ENCODE data around the gene ALDH1B1. TPM values are rescaled to one million over a fixed set of nuclear protein-coding genes. Genes with fewer than 3 reads are reported as not detected.

Gene ALDH1B1
- polyA plus RNA-seq, 1 experiment = 47.0 TPM

DNA sequence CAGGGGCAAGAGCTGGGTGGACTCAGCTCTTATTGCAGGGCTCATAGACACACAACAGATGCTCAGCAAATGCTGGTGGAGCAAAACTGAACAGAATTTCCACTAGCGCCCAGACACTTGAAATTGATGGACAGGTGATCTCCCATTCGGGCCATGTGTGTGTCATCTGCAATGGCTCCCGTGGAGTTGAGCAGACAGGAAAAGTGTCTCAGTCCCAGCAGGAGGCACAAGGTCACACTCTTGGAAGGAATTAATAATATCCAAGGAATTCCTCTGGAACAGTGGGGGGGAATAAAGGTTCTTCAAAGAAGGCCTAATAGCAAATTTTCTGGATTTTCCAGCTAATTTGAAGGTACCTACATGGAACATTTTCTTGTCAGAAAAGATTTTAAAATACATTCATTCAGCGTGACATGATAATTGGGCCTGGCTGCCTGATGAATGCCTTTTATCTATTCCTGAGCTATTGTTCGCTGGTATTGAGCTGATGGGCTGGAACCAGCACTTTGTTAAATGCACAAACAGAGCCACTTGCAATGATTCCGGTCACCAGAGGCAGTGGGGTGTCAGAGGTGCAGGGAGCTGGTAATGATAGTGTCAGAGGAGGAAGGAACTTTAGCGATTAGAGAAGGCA lies 31.5 kb upstream of the ALDH1B1 start:
- H3K27me3 ChIP-seq (ENCODE audit: control insufficient read depth, insufficient read depth, low read length) = peaks cover 3% of the 10 kb centered on the region
- H3K27ac ChIP-seq (ENCODE audit: low read depth, low read length) = no peak overlapping the region
- TF ChIP-seq, protein P1, sequence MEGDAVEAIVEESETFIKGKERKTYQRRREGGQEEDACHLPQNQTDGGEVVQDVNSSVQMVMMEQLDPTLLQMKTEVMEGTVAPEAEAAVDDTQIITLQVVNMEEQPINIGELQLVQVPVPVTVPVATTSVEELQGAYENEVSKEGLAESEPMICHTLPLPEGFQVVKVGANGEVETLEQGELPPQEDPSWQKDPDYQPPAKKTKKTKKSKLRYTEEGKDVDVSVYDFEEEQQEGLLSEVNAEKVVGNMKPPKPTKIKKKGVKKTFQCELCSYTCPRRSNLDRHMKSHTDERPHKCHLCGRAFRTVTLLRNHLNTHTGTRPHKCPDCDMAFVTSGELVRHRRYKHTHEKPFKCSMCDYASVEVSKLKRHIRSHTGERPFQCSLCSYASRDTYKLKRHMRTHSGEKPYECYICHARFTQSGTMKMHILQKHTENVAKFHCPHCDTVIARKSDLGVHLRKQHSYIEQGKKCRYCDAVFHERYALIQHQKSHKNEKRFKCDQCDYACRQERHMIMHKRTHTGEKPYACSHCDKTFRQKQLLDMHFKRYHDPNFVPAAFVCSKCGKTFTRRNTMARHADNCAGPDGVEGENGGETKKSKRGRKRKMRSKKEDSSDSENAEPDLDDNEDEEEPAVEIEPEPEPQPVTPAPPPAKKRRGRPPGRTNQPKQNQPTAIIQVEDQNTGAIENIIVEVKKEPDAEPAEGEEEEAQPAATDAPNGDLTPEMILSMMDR (IDR thresholded peaks at IDR 0.05; ENCODE audit: low read depth, low read length) = no peak
- no peaks in the 10 kb centered on the region for H3K9me3 ChIP-seq (ENCODE audit: control insufficient read depth, insufficient read depth, low read length)
- no peak for DNase-seq (ENCODE audit: low read depth, low spot score)
- H3K4me3 ChIP-seq (ENCODE audit: low read depth, low read length) = no peak overlapping the region
- ChIA-PET POLR2A (no interaction called here), CTCF (interaction anchor here (0.6 to 1.5 kb wide), 4 partner anchors 27 to 502 kb away, joined by 3 to 5 read pairs (median 4); no protein-coding TSS in a partner anchor)

DNA sequence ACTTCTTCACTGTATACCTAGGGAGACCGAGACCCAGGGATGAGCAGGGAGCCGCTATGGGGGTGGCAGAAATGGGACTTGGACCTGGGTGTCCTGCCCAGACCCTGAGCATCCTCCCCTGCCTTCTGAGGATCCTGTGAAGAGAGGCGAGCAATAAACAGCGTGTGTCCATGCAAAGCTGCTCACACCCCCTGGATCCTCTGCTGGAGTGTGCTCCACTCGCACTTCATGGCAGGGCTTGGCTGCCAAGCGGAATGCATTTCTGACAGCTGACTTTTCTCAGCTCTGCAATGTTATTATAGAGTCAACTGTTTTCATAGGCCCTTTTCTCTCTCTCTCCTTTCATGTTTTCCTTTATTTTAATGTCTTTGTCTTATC lies 31.0 kb upstream of the ALDH1B1 start:
- TF ChIP-seq, protein P1 (IDR thresholded peaks at IDR 0.05; ENCODE audit: low read depth, low read length) = no peak
- Histone ChIP-seq H3K9me3 (ENCODE audit: control insufficient read depth, insufficient read depth, low read length) (no peaks in the 10 kb centered on the region), H3K27me3 (ENCODE audit: control insufficient read depth, insufficient read depth, low read length) (peaks cover 3% of the 10 kb centered on the region), H3K27ac (ENCODE audit: low read depth, low read length) (no peak overlapping the region), H3K4me3 (ENCODE audit: low read depth, low read length) (no peak overlapping the region)
- CTCF ChIA-PET = interaction anchor here (0.8 to 1.5 kb wide), 2 partner anchors 28 to 448 kb away, joined by 3 to 5 read pairs; no protein-coding TSS in a partner anchor
- DNase-seq (ENCODE audit: low read depth, low spot score) = no peak
- POLR2A ChIA-PET = no interaction called here

DNA sequence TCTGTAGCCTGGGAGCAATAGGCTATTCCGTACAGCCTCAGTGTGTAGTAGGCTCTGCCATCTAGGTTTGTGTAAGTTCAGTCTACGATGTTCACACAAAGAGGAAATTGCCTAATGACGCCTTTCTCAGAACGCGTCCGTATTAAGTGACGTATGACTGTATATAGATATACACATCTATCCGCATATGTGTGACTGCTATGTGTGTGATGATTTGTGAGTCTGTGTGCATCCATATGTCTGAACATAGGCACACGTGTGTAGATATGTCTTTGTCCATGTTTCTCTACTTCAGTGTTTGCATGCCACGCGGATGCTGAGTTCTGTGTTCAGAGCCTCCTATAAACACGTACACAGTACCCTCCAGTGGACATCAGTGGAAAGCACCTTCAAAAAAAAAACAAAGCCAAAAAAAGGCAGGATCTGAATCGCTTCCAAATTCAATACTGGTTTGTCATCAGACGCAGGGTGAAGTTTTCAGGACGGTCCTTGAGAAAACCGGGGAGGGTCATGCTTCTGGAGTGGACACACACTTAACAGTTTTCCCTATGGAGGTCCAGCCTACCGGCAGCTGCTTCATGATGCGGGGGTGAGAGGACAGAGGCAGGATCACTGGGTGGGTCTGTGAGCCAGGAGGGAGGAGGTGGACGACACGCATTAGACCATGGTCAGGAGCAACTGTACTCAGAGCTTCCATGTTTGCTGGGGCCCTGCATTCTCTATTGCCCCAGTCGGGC lies 29.5 kb upstream of the ALDH1B1 start:
- POLR2A ChIA-PET = no interaction called here
- peak; percentile 67 for DNase-seq (ENCODE audit: low read depth, low spot score)
- no peak overlapping the region for H3K4me3 ChIP-seq (ENCODE audit: low read depth, low read length)
- H3K9me3 ChIP-seq (ENCODE audit: control insufficient read depth, insufficient read depth, low read length) = no peaks in the 10 kb centered on the region
- H3K27me3 ChIP-seq (ENCODE audit: control insufficient read depth, insufficient read depth, low read length) = peaks cover 3% of the 10 kb centered on the region
- TF ChIP-seq, protein P1 (IDR thresholded peaks at IDR 0.05; ENCODE audit: low read depth, low read length) = peak; percentile 80
- no peak overlapping the region for H3K27ac ChIP-seq (ENCODE audit: low read depth, low read length)
- CTCF ChIA-PET = interaction anchor here (0.5 to 1.8 kb wide), 11 partner anchors 13 to 807 kb away, joined by 3 to 6 read pairs (median 3); no protein-coding TSS in a partner anchor

DNA sequence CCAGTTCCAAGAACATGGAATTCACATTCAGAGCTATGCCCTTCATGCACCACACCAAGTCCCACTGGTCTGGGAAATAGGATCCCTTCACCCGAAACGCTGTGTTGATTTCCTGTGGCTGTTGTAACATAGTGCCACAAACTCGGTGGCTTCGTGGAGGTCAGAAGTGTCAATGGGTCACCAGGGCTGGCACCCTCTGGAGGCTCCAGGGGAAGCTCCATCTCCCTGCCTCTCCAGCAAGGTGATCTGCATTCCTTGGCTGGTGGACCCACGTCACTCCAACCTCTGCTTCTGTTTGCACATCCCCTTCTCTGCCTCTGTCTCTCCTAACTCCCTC lies 28.9 kb upstream of the ALDH1B1 start:
- POLR2A ChIA-PET = no interaction called here
- TF ChIP-seq, protein P1 (IDR thresholded peaks at IDR 0.05; ENCODE audit: low read depth, low read length) = no peak
- peaks cover 2% of the 10 kb centered on the region for H3K27me3 ChIP-seq (ENCODE audit: control insufficient read depth, insufficient read depth, low read length)
- CTCF ChIA-PET = interaction anchor here (0.5 to 1.8 kb wide), 9 partner anchors 13 to 808 kb away, joined by 3 to 5 read pairs (median 3); no protein-coding TSS in a partner anchor
- H3K4me3 ChIP-seq (ENCODE audit: low read depth, low read length) = no peak overlapping the region
- H3K9me3 ChIP-seq (ENCODE audit: control insufficient read depth, insufficient read depth, low read length) = no peaks in the 10 kb centered on the region
- H3K27ac ChIP-seq (ENCODE audit: low read depth, low read length) = no peak overlapping the region
- DNase-seq (ENCODE audit: low read depth, low spot score) = no peak

DNA sequence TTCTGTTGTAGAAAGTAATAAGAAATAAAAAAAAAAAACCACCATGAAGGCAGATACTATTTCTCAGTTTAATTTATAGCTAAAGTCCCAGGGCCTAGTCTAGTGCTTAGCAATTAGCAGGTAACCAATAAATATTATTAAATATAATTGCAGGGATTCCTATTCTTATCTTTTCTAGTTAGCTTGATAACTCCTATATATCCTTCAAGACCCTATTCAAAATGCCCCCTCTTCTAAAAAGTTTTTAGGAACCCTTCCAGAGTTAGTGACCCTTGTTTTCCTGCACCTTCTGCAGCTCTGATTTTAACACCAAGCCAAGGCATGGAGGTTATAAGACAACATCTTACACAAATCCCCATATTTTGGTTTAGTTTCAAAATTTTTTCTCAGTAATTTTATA lies 24.6 kb upstream of the ALDH1B1 start:
- H3K27ac ChIP-seq (ENCODE audit: low read depth, low read length) = no peak overlapping the region
- DNase-seq (ENCODE audit: low read depth, low spot score) = no peak
- ChIA-PET POLR2A (no interaction called here), CTCF (no interaction called here)
- no peak overlapping the region for H3K4me3 ChIP-seq (ENCODE audit: low read depth, low read length)
- peaks cover 33% of the 10 kb centered on the region for H3K27me3 ChIP-seq (ENCODE audit: control insufficient read depth, insufficient read depth, low read length)
- no peaks in the 10 kb centered on the region for H3K9me3 ChIP-seq (ENCODE audit: control insufficient read depth, insufficient read depth, low read length)
- TF ChIP-seq, protein P1 (IDR thresholded peaks at IDR 0.05; ENCODE audit: low read depth, low read length) = no peak

Data from AG04450 (cell line).